Urinary bladder (tissue), 4 donors: ENCODE results near the gene MRE11. TPM values are rescaled to one million over a fixed set of nuclear protein-coding genes. Genes with fewer than 3 reads are reported as not detected.
A peak's percentile ranks its signal among the peaks of the same experiment; 100 is the strongest.

Source experiments
- DNase-seq: peaks from one replicate; pipeline ENCODE4 v3.0.0-alpha.2; 2015; ENCODE audit errors: extremely low spot score
- H3K27ac ChIP-seq: one replicate; pipeline ENCODE4 v1.5.1; 2013; ENCODE audit warnings: low read depth, mild to moderate bottlenecking, moderate library complexity
- H3K36me3 ChIP-seq: one replicate; pipeline ENCODE4 v1.6.1; 2013; ENCODE audit warnings: mild to moderate bottlenecking, moderate library complexity; ENCODE audit not compliant: insufficient read depth
- H3K4me1 ChIP-seq: one replicate; pipeline ENCODE4 v1.6.1; 2013; ENCODE audit warnings: mild to moderate bottlenecking, moderate library complexity; ENCODE audit not compliant: insufficient read depth
- H3K4me3 ChIP-seq: one replicate; pipeline ENCODE4 v1.5.1; 2013; ENCODE audit warnings: low read depth, low read length
- WGBS: extraction: QIAGEN DNeasy Blood & Tissue Kit; methylation state at CpG from one replicate; pipeline ENCODE4 v1.1.7; 2013; 5-methylcytosine and 5-hydroxymethylcytosine counted together
- polyA plus RNA-seq: library from polyadenylated mRNA; stranded (reverse); fragments of 200-250 nt; gene quantifications from one replicate; pipeline ENCODE4 v1.2.3, GENCODE V29; 2013
- total RNA-seq: library from RNA; depleted of rRNA; stranded (reverse); fragments of >200 nt; gene quantifications from one replicate; pipeline ENCODE4 v1.2.3, GENCODE V29; 2014
- donor health status: healthy with polysubstance abuse.
- donor health status: healthy.

Gene MRE11
- total and polyA plus RNA-seq, 2 donors: 9.8 to 46.0 TPM

DNA sequence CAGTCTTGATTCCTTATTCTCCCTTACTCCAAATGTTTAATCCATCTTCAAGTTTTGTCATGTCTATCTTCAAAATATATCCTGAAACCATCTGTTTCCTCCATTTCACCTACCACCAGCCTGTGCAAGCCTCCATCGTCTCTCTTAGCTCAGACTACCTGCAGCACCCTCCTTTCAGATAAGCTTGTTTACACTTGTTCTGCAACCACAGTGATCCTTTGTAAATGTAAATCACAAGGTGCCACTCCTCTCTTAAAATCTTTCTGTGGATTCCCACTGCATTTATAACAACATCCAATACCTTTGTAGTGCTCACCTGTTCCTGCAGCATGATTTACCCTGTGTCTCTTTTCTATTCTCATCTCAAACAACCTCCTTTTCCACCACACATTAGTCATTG lies 60.6 kb downstream of the MRE11 start:
- no peak overlapping the region for H3K4me3 ChIP-seq
- H3K4me1 ChIP-seq: no peaks in the 10 kb centered on the region
- H3K36me3 ChIP-seq: peaks cover 2% of the 10 kb centered on the region
- DNase-seq: no peak
- H3K27ac ChIP-seq: no peak overlapping the region
- WGBS: 54% methylated on average over 1 of the region's 1 CpG

DNA sequence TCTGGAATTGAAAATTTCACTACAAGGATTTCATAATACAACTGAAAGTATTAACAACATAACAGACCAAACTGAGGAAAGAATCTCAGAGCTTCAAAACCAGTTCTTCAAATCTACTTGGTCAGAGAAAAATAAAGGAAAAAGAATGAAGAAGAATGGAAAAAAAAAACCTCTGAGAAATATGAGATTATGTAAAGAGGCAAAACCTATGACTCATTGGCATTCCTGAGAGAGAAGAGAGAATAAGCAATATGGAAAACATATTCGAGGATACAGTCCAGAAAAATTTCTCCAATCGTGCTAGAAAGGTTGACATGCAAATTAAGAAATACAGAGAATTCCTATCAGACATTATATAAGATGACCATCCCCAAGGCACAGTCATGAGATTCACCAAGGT lies 69.0 kb downstream of the MRE11 start:
- 82% methylated on average over 2 of the region's 2 CpGs for WGBS
- no peak overlapping the region for H3K27ac ChIP-seq
- H3K4me3 ChIP-seq: no peak overlapping the region
- no peaks in the 10 kb centered on the region for H3K4me1 ChIP-seq
- no peak for DNase-seq
- peaks cover 6% of the 10 kb centered on the region for H3K36me3 ChIP-seq

DNA sequence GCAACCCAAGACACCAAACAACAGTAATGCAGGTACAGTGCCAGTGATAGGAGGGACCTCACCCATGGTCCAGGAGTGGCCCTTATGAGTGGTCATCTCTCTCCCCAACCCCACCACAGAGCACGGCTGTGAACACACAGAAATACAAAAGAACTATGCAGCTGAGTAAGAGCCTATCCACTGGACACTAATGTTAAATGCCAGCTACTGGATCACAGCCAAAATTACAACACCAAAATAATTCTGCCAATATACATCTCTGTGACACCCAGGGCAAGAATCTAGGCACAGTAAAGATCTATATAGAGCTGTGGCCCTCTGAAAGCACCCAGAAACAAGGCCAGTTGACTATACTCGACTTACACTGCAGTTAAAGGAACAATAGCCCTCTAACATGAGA lies 69.6 kb downstream of the MRE11 start:
- 66% methylated on average over 2 of the region's 2 CpGs for WGBS
- Histone ChIP-seq H3K36me3 (peaks cover 4% of the 10 kb centered on the region), H3K4me1 (no peaks in the 10 kb centered on the region), H3K4me3 (no peak overlapping the region), H3K27ac (no peak overlapping the region)
- no peak for DNase-seq

DNA sequence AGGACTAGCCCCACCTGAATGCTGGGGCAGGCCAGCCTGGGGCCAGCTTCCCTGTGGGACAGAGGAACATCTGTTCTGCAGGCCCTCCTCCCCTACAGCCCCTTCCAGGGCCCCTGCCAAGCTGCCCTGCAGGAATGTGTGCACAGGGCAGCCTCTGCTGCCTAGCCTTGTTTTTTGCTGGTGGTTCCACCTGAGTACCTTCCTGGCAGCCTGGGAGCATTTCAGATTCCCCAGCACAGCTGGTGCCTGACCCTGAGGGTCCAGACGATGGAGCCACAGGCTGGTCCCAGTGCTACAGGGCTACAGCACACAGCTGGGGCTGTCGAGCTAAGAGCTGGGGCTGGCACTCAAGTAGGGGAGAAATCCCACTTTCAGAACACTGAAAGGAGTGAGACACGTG lies 70.1 kb downstream of the MRE11 start:
- WGBS: 93% methylated on average over 3 of the region's 3 CpGs
- Histone ChIP-seq H3K27ac (no peak overlapping the region), H3K36me3 (peaks cover 4% of the 10 kb centered on the region), H3K4me1 (no peaks in the 10 kb centered on the region), H3K4me3 (no peak overlapping the region)
- DNase-seq: no peak

DNA sequence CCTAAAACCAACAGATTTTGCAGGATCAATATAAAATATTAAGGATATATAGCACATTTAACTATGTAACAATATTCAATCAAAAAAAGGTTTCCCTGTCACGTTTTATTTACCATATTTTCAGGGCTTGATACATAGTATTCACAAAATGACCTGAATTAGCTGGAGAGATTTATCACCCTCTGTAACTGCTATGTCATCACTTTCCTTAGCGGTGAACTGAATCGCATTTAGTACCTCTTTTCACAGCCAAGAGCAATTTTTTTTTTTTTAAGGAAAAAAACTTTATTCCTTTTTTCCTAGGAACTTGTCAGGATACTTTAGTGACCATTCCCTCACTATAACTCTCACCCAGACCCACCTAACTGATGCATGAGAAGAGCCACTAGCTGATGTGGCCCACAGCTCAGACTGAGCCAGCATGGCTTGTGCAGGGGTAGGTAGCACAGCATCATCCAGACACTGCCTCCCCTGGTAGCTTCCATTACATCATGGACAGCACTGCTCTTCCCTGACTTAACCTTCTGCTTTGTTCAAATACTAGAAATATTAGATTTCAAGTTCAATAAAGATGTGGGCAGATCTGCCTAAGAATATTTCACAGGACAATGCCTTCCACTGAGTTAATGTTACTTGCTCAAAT lies 75.4 kb downstream of the MRE11 start:
- H3K27ac ChIP-seq: no peak overlapping the region
- H3K4me1 ChIP-seq: no peaks in the 10 kb centered on the region
- DNase-seq: no peak
- whole genome bisulfite sequencing: 67% methylated on average over 3 of the region's 3 CpGs
- H3K4me3 ChIP-seq: no peak overlapping the region
- no peaks in the 10 kb centered on the region for H3K36me3 ChIP-seq

DNA sequence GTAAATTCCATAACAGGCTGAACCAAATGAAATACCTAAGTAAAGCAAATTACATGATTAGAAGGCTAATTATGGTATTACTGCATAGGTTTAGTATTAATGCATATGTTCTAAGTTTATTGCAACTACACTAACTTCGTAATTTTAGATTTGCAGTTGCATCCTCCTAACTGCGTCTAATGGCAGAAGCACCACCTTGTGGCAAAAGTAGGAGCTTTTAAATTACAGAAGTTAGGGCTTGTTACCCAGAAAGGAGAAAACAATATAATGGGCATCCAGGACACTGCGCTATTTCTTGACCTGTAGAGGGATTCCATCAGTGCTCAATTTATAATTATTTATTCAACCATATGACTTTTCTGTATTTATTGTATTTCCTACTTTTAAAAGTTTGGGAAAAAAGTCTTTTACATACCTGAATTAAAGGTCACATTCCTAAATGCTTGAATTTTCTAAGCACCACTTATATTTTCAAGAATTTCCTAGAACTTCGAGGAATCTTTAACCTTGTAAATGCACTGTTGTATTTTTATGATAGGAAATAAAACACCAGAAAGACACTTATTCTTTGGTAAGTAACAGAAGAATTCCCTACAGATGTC lies 76.2 kb downstream of the MRE11 start:
- no peak for DNase-seq
- no peak overlapping the region for H3K4me3 ChIP-seq
- no peaks in the 10 kb centered on the region for H3K4me1 ChIP-seq
- 41% methylated on average over 4 of the region's 4 CpGs for WGBS
- H3K27ac ChIP-seq: no peak overlapping the region
- no peaks in the 10 kb centered on the region for H3K36me3 ChIP-seq

DNA sequence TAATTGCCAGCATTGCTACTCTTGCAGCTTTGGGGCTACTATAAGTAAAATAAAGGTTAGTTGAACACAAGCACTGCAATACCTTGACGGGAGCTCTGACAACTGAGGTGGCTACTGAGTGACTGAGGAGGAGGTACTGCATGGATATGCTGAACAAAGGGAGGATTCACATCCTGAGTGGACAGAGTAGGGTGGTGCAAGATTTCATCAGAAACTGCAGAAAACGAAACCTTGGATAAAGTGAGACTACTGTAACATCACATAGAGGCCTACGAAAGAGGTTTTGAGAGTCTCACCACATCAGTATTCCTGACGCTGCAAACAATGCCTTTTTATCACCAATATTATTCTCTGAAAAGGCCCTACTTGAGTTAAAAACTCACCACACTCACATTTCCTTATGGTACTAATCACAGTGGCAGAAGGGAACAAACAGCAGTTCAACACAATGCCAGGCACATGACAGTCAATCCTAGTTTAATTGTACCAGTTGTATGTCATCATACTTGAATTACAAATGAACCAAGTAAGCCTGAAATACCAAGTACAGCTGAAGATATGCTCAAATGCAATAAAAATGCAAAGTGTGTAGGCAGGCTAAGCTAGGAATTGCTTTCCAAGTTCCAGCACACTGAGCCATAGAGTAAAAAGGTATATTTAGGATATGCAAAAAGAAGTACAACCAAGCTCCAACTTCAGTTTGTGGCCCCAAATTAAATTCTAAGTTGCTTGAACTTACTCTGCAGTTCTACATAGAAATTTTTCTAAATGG lies 88.4 kb downstream of the MRE11 start:
- no peak for DNase-seq
- WGBS: 87% methylated on average over 4 of the region's 4 CpGs
- Histone ChIP-seq H3K4me3 (no peak overlapping the region), H3K4me1 (no peaks in the 10 kb centered on the region), H3K36me3 (no peaks in the 10 kb centered on the region), H3K27ac (no peak overlapping the region)

DNA sequence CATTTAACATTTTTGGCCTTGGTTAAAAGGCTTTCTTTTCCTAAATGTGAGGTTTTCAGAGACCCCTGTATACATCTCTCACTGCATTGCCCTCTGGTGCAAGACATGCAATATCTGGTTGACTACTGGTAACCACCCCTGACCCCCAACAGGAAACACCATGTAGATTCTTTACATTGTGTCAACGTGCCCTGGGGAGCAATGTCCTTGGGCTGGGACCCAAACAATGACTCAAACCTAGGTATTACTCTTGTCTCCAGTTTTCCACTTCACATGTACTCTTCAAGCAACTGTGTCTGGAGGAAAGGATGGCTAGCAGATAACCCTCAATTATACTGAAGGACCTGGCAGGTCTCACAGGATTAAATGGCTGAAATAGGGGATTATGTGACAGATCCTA lies 91.3 kb downstream of the MRE11 start:
- no peak overlapping the region for H3K27ac ChIP-seq
- no peak overlapping the region for H3K4me3 ChIP-seq
- no peaks in the 10 kb centered on the region for H3K4me1 ChIP-seq
- no peak for DNase-seq
- H3K36me3 ChIP-seq: no peaks in the 10 kb centered on the region
- WGBS: 20% methylated on average over 1 of the region's 1 CpG

DNA sequence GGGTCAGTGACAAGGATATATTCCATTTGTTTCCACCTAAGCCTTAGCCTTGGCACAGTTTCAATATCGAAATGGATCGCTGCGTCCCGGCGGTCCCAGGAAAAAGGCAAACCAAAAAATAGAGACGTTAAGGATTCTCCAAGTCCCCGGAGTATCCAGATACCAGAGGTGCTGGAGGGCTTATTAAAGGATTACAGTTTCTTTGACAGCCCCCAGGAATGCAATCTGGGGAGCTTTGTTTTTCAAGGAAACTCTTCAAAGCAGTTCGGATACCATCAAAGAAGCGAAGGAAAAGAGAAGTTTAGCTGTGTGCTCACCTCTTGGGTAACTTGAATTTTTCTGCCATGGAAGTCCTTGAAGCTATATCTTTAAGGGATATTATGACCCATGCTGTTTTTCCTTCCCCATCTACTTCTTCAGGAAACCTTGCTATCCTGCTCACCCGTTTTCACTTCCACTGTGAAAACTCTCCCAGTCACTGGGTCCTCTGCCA lies 91.8 kb downstream of the MRE11 start:
- DNase-seq: no peak
- Histone ChIP-seq H3K4me1 (no peaks in the 10 kb centered on the region), H3K27ac (no peak overlapping the region), H3K36me3 (no peaks in the 10 kb centered on the region), H3K4me3 (peak overlapping the region; percentile 31)
- WGBS: 13% methylated on average over 10 of the region's 10 CpGs

DNA sequence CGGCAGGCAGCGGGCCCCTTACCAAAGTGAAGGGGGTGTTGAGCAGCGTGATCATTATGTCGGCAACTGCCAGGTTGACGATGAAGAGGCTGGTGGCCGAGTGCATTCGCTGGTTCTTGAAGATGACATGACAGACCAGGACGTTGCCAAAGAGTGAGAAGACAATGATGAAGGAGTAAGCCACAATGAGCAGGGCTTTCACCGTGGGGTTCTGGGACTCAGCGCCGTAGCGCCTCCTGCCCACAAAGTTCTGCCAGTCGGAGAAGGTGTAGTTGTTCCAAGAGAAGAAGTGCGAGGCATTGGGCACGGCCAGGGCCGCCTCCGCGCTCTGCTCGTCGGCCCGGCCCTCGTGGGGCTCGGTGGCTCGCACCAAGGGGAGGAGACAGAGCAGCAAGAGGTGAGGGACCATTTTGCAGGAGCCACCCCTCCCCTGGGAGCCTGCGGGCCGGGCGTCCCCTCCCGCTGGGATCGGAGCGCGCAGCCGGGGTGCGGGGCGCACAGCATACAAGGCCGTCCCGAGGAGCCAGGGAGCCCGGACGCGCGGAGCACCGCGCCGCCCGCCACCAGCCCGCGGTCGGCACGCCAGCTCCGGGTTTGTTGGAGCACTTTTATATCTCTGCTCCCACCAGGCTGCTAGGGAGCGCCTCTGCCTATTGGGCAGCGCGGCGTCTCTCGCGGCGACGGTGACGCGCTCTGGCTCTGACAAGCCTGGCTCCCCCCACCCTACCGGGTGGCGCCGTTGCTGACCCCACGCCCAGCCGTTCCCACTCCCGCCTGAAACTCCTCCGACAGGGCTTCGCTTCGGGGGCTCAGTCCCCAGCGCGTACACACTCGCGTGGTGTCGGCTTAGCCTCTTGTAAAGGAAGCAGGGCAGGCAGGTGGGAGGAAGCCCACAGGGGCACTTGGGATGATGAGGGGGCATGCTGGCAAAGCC lies 92.5 kb downstream of the MRE11 start, which contains the start of gene GPR83:
Gene GPR83 (minus strand): TSS at position 581 of the 934 bp plus-strand sequence. CDS start 172 bp downstream, at position 409.
- no peak within 1 kb of the TSS for H3K27ac ChIP-seq
- H3K4me3 ChIP-seq: peak within 1 kb of the TSS; percentile 31
- H3K4me1 ChIP-seq: no peaks in the 10 kb centered on the region
- 2% methylated on average over 73 of the region's 73 CpGs for WGBS
- H3K36me3 ChIP-seq: no peaks in the 10 kb centered on the region
- DNase-seq: no peak

DNA sequence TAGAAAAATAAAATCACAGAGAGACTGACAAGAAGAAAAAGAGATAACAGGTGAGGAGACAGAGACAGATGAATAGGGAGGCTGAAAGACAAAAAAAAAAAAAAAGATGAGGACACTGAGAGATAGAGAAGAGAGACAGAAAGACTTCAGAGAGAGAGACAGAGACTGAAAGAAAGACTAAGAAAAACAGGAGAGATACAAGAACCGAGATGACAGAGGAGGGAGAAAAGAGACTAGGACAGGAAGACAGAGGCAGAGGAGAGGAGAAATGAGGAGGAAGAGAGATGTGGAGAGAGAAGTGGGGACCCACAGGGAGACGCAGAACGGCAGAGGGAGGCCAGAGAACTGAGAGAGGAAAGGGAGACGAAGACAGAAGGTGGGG lies 93.2 kb downstream of the MRE11 start:
- no peak overlapping the region for H3K4me3 ChIP-seq
- 21% methylated on average over 4 of the region's 4 CpGs for WGBS

DNA sequence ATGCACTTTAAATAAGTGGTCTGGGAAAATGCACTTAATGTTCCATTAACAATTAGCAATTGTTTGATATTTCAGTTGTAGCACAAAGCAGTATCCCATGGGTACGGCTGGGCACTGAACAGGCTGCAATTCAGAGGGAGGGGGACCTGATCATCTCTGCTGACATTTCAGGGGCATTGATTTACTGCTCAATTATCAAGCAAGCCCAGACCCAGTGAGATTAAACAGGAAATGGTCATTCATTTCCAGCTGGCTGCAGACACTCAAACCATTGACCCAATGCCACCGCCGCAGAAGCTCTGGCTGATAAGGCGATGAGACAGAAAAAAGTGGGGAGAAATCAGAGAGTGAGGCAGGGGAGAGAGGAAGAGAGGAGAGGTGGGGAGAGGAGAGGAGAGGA lies 93.6 kb downstream of the MRE11 start:
- no peak overlapping the region for H3K4me3 ChIP-seq
- no peaks in the 10 kb centered on the region for H3K36me3 ChIP-seq
- no peak overlapping the region for H3K27ac ChIP-seq
- 26% methylated on average over 4 of the region's 4 CpGs for WGBS
- DNase-seq: no peak
- no peaks in the 10 kb centered on the region for H3K4me1 ChIP-seq

More for the DNA sequence above, 93.2 kb downstream of the MRE11 start:
- Histone ChIP-seq H3K27ac (no peak overlapping the region), H3K4me1 (no peaks in the 10 kb centered on the region), H3K36me3 (no peaks in the 10 kb centered on the region)
- no peak for DNase-seq

DNA sequence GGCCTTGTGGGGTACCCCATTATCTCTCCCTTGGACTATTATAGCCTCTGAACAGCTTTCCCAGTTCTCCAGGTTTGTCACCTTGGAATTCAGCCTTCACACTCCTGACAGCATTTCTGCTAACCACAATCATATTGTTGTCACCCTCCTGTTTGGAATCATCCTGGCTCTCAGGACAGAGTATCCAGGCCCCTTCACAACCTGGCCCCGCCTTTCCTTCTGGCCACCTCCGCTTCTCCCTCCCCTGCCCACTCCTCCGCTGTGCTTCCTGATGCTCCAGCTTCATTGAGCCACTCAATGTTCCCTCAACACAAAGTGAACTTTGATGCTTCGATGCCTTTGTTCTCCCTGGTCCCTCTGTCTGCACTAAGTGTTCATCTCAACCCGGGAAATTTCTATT lies 95.5 kb downstream of the MRE11 start:
- Histone ChIP-seq H3K4me3 (no peak overlapping the region), H3K4me1 (no peaks in the 10 kb centered on the region), H3K36me3 (no peaks in the 10 kb centered on the region), H3K27ac (no peak overlapping the region)
- DNase-seq: no peak
- WGBS: 80% methylated on average over 5 of the region's 5 CpGs
